Stimulated activated CD8-positive, alpha-beta memory T cell treated with anti-CD3 and anti-CD28 coated beads, Interleukin-7, amount 100 ng/mL, for 4 hours (primary cell): ENCODE data around the gene QARS1.

Experiments used
- DNase-seq, 2 donors: peaks; one replicate each; pipeline ENCODE4 v3.0.0-alpha.2; 2020; ENCODE audit warnings: low read depth in 2 of 2

Gene QARS1

GRCh38 chr3:49053543-49053942 lies 51.0 kb downstream of the QARS1 start:
- no peak for DNase-seq
